Measurements from ENCODE around the gene THAP2.

Gene THAP2

GRCh38 chr12:71661977-71662530, 2.0 kb upstream of the THAP2 start:
- H3K9me3 ChIP-seq (ENCODE audit: control insufficient read depth, insufficient read depth, low read depth, low read length), result no peaks in the 10 kb centered on the region
- peaks cover 33% of the 10 kb centered on the region for H3K36me3 ChIP-seq (ENCODE audit: control insufficient read depth, insufficient read depth, low read length)
- no peak overlapping the region for H3K27ac ChIP-seq (ENCODE audit: low read depth, low read length)
- H3K9ac ChIP-seq (ENCODE audit: low read length), result peak overlapping the region; percentile 94
- H3K27me3 ChIP-seq (ENCODE audit: control insufficient read depth, insufficient read depth, low read length), result no peaks in the 10 kb centered on the region
- no peaks in the 10 kb centered on the region for H3K4me1 ChIP-seq (ENCODE audit: control insufficient read depth, insufficient read depth, low read length)
- H3K4me3 ChIP-seq (ENCODE audit: low read depth, low read length), result peak overlapping the region; percentile 94

GRCh38 chr12:71662849-71663560, 1.1 kb upstream of the THAP2 start:
- peak overlapping the region; percentile 70; the same call in 1 of the 2 replicates for H3K27ac ChIP-seq (ENCODE audit: low read depth, low read length)
- H3K4me1 ChIP-seq (ENCODE audit: control insufficient read depth, insufficient read depth, low read length), result no peaks in the 10 kb centered on the region
- no peaks in the 10 kb centered on the region for H3K27me3 ChIP-seq (ENCODE audit: control insufficient read depth, insufficient read depth, low read length)
- peaks cover 24% of the 10 kb centered on the region for H3K36me3 ChIP-seq (ENCODE audit: control insufficient read depth, insufficient read depth, low read length)
- peak overlapping the region; percentile 94 for H3K4me3 ChIP-seq (ENCODE audit: low read depth, low read length)
- peak overlapping the region; percentile 94 for H3K9ac ChIP-seq (ENCODE audit: low read length)
- H3K9me3 ChIP-seq (ENCODE audit: control insufficient read depth, insufficient read depth, low read depth, low read length), result no peaks in the 10 kb centered on the region

GRCh38 chr12:71664411-71665089, 449 bp downstream of the THAP2 start:
- Histone ChIP-seq H3K9ac (ENCODE audit: low read length) (peak overlapping the region; percentile 94), H3K9me3 (ENCODE audit: control insufficient read depth, insufficient read depth, low read depth, low read length) (no peaks in the 10 kb centered on the region), H3K27ac (ENCODE audit: low read depth, low read length) (peak overlapping the region; percentile 87), H3K36me3 (ENCODE audit: control insufficient read depth, insufficient read depth, low read length) (peaks cover 9% of the 10 kb centered on the region), H3K4me1 (ENCODE audit: control insufficient read depth, insufficient read depth, low read length) (no peaks in the 10 kb centered on the region), H3K27me3 (ENCODE audit: control insufficient read depth, insufficient read depth, low read length) (no peaks in the 10 kb centered on the region), H3K4me3 (ENCODE audit: low read depth, low read length) (peak overlapping the region; percentile 94)

- Histone ChIP-seq H3K4me1 (ENCODE audit: control insufficient read depth, insufficient read depth, low read length) (no peaks in the 10 kb centered on the region), H3K4me3 (ENCODE audit: low read depth, low read length) (peak overlapping the region; percentile 94), H3K36me3 (ENCODE audit: control insufficient read depth, insufficient read depth, low read length) (peaks cover 4% of the 10 kb centered on the region), H3K27me3 (ENCODE audit: control insufficient read depth, insufficient read depth, low read length) (no peaks in the 10 kb centered on the region), H3K9ac (ENCODE audit: low read length) (peak overlapping the region; percentile 94), H3K9me3 (ENCODE audit: control insufficient read depth, insufficient read depth, low read depth, low read length) (no peaks in the 10 kb centered on the region), H3K27ac (ENCODE audit: low read depth, low read length) (peak overlapping the region; percentile 87; the same call in 1 of the 2 replicates)
Observed at GRCh38 chr12:71665090-71665463, 976 bp downstream of the THAP2 start.

GRCh38 chr12:71666259-71666658, 2.2 kb downstream of the THAP2 start:
- H3K4me3 ChIP-seq (ENCODE audit: low read depth, low read length), result no peak overlapping the region
- no peaks in the 10 kb centered on the region for H3K27me3 ChIP-seq (ENCODE audit: control insufficient read depth, insufficient read depth, low read length)
- no peak overlapping the region for H3K9ac ChIP-seq (ENCODE audit: low read length)
- no peaks in the 10 kb centered on the region for H3K4me1 ChIP-seq (ENCODE audit: control insufficient read depth, insufficient read depth, low read length)
- no peaks in the 10 kb centered on the region for H3K36me3 ChIP-seq (ENCODE audit: control insufficient read depth, insufficient read depth, low read length)
- no peaks in the 10 kb centered on the region for H3K9me3 ChIP-seq (ENCODE audit: control insufficient read depth, insufficient read depth, low read depth, low read length)
- no peak overlapping the region for H3K27ac ChIP-seq (ENCODE audit: low read depth, low read length)

- no peak overlapping the region for H3K27ac ChIP-seq (ENCODE audit: low read depth, low read length)
- H3K4me3 ChIP-seq (ENCODE audit: low read depth, low read length), result no peak overlapping the region
- H3K9ac ChIP-seq (ENCODE audit: low read length), result no peak overlapping the region
- no peaks in the 10 kb centered on the region for H3K27me3 ChIP-seq (ENCODE audit: control insufficient read depth, insufficient read depth, low read length)
- peaks cover 6% of the 10 kb centered on the region; the same call in 1 of the 2 replicates for H3K4me1 ChIP-seq (ENCODE audit: control insufficient read depth, insufficient read depth, low read length)
- no peaks in the 10 kb centered on the region for H3K9me3 ChIP-seq (ENCODE audit: control insufficient read depth, insufficient read depth, low read depth, low read length)
- no peaks in the 10 kb centered on the region for H3K36me3 ChIP-seq (ENCODE audit: control insufficient read depth, insufficient read depth, low read length)
Observed at GRCh38 chr12:71671311-71671710, 7.2 kb downstream of the THAP2 start.

GRCh38 chr12:71671816-71672215, 7.7 kb downstream of the THAP2 start:
- no peak overlapping the region for H3K27ac ChIP-seq (ENCODE audit: low read depth, low read length)
- no peaks in the 10 kb centered on the region for H3K27me3 ChIP-seq (ENCODE audit: control insufficient read depth, insufficient read depth, low read length)
- no peaks in the 10 kb centered on the region for H3K9me3 ChIP-seq (ENCODE audit: control insufficient read depth, insufficient read depth, low read depth, low read length)
- H3K4me1 ChIP-seq (ENCODE audit: control insufficient read depth, insufficient read depth, low read length), result peaks cover 6% of the 10 kb centered on the region; the same call in 1 of the 2 replicates
- H3K4me3 ChIP-seq (ENCODE audit: low read depth, low read length), result no peak overlapping the region
- H3K36me3 ChIP-seq (ENCODE audit: control insufficient read depth, insufficient read depth, low read length), result no peaks in the 10 kb centered on the region
- no peak overlapping the region for H3K9ac ChIP-seq (ENCODE audit: low read length)

GRCh38 chr12:71682466-71682865, 18.4 kb downstream of the THAP2 start:
- H3K9me3 ChIP-seq (ENCODE audit: control insufficient read depth, insufficient read depth, low read depth, low read length), result no peaks in the 10 kb centered on the region
- H3K4me1 ChIP-seq (ENCODE audit: control insufficient read depth, insufficient read depth, low read length), result no peaks in the 10 kb centered on the region
- H3K27ac ChIP-seq (ENCODE audit: low read depth, low read length), result no peak overlapping the region
- no peak overlapping the region for H3K4me3 ChIP-seq (ENCODE audit: low read depth, low read length)
- no peak overlapping the region for H3K9ac ChIP-seq (ENCODE audit: low read length)
- no peaks in the 10 kb centered on the region for H3K27me3 ChIP-seq (ENCODE audit: control insufficient read depth, insufficient read depth, low read length)
- no peaks in the 10 kb centered on the region for H3K36me3 ChIP-seq (ENCODE audit: control insufficient read depth, insufficient read depth, low read length)

- Histone ChIP-seq H3K27ac (ENCODE audit: low read depth, low read length) (no peak overlapping the region), H3K27me3 (ENCODE audit: control insufficient read depth, insufficient read depth, low read length) (no peaks in the 10 kb centered on the region)
Observed at GRCh38 chr12:71683633-71684032, 19.5 kb downstream of the THAP2 start.

GRCh38 chr12:71684081-71684480, 20.0 kb downstream of the THAP2 start:
- Histone ChIP-seq H3K9ac (ENCODE audit: low read length) (no peak overlapping the region), H3K9me3 (ENCODE audit: control insufficient read depth, insufficient read depth, low read depth, low read length) (no peaks in the 10 kb centered on the region), H3K4me3 (ENCODE audit: low read depth, low read length) (no peak overlapping the region), H3K36me3 (ENCODE audit: control insufficient read depth, insufficient read depth, low read length) (no peaks in the 10 kb centered on the region), H3K27ac (ENCODE audit: low read depth, low read length) (no peak overlapping the region), H3K4me1 (ENCODE audit: control insufficient read depth, insufficient read depth, low read length) (no peaks in the 10 kb centered on the region), H3K27me3 (ENCODE audit: control insufficient read depth, insufficient read depth, low read length) (no peaks in the 10 kb centered on the region)

More at GRCh38 chr12:71683633-71684032, 19.5 kb downstream of the THAP2 start:
- Histone ChIP-seq H3K36me3 (ENCODE audit: control insufficient read depth, insufficient read depth, low read length) (no peaks in the 10 kb centered on the region), H3K9me3 (ENCODE audit: control insufficient read depth, insufficient read depth, low read depth, low read length) (no peaks in the 10 kb centered on the region), H3K9ac (ENCODE audit: low read length) (no peak overlapping the region), H3K4me1 (ENCODE audit: control insufficient read depth, insufficient read depth, low read length) (no peaks in the 10 kb centered on the region), H3K4me3 (ENCODE audit: low read depth, low read length) (no peak overlapping the region)

GRCh38 chr12:71685312-71685906, 21.3 kb downstream of the THAP2 start:
- H3K9me3 ChIP-seq (ENCODE audit: control insufficient read depth, insufficient read depth, low read depth, low read length), result no peaks in the 10 kb centered on the region
- peak overlapping the region; percentile 81 for H3K9ac ChIP-seq (ENCODE audit: low read length)
- no peaks in the 10 kb centered on the region for H3K27me3 ChIP-seq (ENCODE audit: control insufficient read depth, insufficient read depth, low read length)
- H3K4me3 ChIP-seq (ENCODE audit: low read depth, low read length), result peak overlapping the region; percentile 68
- H3K27ac ChIP-seq (ENCODE audit: low read depth, low read length), result peak overlapping the region; percentile 58; the same call in 1 of the 2 replicates
- H3K36me3 ChIP-seq (ENCODE audit: control insufficient read depth, insufficient read depth, low read length), result no peaks in the 10 kb centered on the region
- H3K4me1 ChIP-seq (ENCODE audit: control insufficient read depth, insufficient read depth, low read length), result no peaks in the 10 kb centered on the region

Measured in HUES6 (cell line).